ENCODE results near the gene DDB1.
A peak's percentile ranks its signal among the peaks of the same experiment; 100 is the strongest.

The DDB1 gene

DNA sequence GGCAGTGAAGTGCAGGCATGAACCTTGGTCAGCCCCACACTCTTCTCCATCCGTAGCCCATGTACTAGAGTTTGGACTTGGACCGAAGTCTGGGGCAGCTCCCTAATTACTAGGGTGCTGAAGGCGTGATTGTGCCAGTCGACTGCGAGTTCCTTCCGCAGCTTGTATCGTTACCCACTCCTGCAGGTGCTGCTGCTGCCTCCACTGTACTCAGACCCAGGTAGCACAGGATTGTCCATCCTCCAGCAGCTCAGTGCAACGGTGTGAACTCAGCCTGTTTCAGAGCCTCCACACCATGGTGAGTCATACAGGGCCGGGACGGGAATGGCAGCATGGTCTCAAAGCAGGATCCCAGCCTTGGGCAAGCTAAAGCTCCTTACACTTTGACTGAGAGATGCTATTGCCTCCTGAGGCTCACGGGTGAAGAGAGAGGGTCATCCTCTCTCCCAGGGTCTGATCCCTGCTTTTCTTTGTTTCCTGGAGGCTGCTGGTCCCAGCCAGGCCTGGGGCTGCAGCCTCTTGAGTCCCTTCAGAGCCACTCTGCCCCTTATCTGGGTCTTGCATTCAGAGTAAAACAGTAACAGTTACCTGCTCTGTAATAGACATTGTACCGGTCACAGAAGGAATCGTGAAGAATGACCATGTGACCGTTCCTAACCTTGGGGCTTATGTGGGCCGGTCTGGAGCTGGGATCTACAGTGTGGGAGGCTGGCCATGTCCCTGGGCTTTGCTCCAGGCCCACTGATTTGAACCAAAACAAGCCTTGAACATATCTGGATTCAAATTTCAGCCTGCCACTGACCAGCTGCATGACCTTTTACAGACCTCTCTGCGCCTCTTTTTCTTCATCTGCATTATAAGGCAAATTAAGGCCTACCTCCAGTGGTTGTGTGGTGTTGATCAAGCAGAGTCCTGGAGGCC lies 1.8 kb upstream of the DDB1 start:
- no peak for DNase-seq

DNA sequence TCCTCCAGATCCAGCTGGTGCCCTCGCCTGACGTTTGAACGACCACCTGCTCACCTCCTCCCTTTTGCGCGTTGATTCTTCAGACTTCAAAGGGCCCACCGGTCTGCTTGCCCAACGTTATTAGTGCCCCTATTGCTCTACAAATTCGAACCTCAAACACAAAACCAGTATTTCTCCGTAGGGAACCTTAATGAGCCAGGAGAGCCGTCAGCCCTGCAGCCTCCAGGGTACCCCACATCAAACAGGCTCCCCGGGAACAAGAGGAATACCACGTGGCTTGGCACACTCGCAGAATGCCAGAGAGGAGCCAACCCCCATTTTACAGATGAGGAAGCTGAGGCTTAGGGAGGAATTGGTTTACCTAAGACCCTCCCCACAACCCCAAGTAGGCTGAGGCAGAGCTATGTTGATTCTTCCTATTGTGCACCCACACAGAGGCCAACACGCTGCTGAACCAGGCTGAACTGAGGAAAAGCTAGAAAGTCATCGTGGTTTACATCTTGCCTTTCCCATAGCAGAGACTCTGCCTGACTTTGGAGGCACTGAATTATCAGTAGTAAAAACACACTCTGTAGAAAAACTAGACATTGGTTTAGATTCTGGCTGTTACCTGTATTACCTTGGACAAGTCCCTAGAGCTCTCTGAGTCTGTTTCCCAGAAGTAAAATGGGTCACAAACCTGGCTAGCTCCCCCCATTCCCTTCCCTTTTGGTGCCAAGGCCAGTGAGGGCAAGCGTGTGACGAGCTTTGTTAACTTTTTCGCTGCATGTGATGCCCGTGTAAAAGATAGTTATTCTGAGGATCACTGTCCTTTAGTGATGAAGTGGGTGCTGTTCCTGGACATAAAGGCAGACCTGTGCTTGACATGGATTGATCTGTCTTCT lies 887 bp upstream of the DDB1 start:
- no peak for DNase-seq

GRCh38 chr11:61332281-61332796 lies 566 bp downstream of the DDB1 start:
- DNase-seq, result no peak

- DNase-seq, result no peak
These were observed 1.3 kb downstream of the DDB1 start for GRCh38 chr11:61331651-61332050.

DNA sequence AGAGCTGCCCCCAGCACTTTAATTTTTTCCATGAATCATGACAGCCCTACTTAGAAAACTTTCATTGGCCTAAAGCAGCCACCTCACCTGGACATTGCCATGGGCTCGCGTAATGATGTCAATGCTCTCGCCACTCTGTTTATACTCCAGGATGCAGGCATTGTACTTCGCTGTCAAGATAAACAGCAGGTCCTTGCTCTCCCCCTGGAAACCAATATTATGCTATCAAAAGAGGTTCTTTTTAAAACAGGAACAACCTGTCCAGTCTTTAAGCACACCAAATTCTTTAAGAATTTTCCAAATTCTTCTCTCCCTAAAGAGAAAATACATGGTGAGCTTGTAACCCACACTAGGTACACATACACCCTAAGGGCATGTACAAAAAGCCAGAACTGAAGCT lies 3.0 kb downstream of the DDB1 start:
- no peak for DNase-seq

GRCh38 chr11:61328351-61328750 lies 4.6 kb downstream of the DDB1 start:
- DNase-seq, result no peak

- no peak for DNase-seq
These were observed 5.2 kb downstream of the DDB1 start for GRCh38 chr11:61327669-61328071.

GRCh38 chr11:61325649-61326414 lies 7.1 kb downstream of the DDB1 start:
- DNase-seq, result no peak

DNA sequence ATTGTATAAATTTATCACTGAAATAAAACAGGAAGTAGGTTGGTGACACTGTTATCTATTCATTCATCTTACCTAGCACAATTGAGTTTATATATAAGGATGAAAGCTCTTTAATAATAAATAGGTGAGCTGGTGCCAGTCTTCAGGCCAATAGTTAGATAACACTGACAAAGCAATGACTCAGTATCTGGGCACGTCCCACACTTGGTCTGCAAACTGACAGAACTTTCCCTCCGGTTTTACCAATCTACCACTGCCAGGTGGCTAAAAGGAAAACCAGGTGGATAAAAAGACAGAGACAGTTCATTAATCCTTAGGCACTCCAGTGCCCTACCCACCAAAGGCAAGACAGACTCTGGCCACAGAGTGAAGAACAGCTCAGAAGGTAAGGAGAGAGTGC lies 17.6 kb downstream of the DDB1 start:
- no peak for DNase-seq

GRCh38 chr11:61310749-61311148 lies 22.2 kb downstream of the DDB1 start:
- no peak for DNase-seq

- DNase-seq, result no peak
These were observed 23.2 kb downstream of the DDB1 start for GRCh38 chr11:61309739-61310138.

GRCh38 chr11:61309141-61309540 lies 23.8 kb downstream of the DDB1 start:
- no peak for DNase-seq

- no peak for DNase-seq
These were observed 25.6 kb downstream of the DDB1 start for GRCh38 chr11:61307354-61307753.

GRCh38 chr11:61306221-61306620 lies 26.7 kb downstream of the DDB1 start:
- no peak for DNase-seq

DNA sequence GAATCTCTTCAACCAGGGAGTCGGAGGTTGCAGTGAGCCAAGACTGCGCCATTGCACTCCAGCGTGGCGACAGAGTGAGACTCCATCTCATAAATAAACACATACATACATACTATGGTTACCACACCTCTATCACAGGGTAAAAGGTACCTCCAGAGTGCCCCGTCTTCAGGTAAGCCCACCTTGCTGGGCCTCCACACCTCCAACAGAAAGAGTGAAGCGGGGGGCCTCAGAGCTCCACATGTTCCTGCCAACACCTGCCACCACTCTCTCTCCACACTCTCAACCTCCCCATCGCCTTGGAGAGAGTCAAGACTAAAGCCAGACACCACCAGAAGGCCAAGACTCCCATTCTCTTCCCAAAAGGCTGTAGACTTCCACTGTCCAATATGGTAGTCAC lies 27.5 kb downstream of the DDB1 start:
- no peak for DNase-seq

DNA sequence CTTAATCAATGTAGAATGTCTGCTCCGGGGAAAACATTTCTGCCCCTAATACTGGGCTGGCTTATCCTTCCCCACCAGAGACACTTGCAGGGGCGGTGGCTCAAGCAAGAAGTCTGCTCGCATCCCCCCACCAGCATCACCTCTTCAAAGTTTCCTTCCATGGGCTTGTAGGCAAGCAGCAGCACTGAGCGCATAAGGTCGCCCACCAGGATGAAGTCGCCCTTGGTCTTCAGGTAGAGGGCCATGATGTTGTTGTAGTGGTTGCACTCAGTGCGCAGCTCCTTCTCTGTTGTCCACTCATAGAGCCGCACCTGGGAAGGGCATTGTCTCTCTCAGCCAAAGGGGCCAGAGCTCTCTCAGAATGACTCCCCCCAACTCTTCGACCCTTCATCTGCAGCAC lies 29.2 kb downstream of the DDB1 start:
- no peak for DNase-seq

- no peak for DNase-seq
These were observed 30.4 kb downstream of the DDB1 start for GRCh38 chr11:61302550-61302949.

- no peak for DNase-seq
These were observed 34.2 kb downstream of the DDB1 start for GRCh38 chr11:61298663-61299244.

DNA sequence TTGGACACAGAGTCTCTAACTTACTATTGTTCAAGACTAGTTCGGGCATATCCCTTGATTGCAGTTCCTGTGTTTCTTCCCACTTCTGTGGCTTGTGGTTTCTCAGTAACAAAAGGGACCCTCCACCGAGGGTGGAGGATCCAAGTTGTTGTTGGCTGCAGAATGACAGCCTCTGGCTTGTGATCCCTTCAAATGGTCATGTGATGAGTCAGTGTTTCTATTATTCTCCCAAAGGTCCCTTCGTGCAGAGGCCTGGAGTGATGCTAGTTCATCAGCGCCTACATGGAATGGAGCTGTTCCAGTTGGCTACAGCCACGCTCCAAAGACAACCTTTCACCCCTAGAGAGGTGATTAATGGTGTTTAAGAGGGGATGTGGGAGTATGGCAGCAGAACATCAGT lies 35.2 kb downstream of the DDB1 start:
- DNase-seq, result peak; percentile 56

GRCh38 chr11:61297341-61297740 lies 35.6 kb downstream of the DDB1 start:
- no peak for DNase-seq

DNA sequence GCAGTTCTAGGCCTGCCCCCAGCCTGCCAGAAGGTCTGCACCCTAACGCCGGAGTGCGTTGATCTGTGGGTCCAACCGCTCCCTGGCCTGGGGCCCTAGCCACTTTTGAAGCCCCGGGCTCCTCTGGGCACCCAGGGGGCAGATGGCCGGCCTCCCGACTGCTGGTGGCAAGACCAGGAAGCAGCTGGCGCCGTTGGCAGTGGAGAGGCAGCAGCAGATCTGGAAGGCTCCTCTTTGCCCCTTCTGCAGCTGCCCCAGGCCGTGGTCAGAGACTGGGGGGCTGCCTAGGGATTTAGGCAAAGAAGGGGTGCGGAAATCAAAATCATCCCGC lies 37.3 kb downstream of the DDB1 start:
- DNase-seq, result no peak

DNA sequence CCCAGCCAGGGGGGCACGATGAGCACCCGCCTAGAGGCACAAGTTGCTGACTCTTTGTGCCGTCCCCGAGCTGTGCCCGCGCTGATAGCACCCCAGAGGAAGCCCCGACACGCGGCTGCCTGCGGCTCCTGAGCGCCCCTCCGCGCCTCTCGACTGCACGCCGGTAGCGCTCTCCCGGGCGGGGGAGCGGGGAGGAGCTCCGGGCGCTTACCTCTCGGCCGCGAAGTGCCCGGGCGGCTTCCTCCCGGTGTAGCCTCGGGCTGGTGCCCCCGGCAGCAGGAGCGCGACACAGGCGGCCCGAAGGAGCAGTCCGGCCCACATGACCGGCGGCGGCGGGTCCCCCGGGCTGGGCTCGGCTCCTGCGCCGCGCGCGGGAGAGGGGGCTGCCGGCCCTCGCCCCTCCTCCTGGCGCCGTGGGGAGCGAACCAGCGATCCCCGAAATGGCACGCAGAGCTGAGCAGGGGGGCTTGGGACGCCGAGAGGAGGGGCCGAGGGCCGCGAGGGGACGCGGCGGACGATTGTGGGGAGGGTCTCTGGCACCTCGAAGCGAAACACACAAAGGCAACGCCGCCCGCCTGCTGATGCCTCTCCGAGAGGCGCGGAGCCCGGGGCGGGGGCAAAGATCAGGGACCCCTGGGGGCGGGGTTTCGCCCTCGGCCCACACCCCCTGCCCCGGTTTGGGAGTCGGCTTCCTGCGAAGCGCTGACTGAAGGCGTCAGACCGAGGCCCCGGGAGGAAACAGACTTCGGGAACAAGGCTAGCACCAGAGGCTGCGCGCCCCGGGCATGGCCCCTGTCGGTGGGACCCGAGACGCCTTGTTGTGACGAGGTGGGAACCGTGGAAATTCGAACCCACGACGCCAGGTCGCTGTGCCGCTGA lies 37.9 kb downstream of the DDB1 start, which contains the start of gene VWCE:
VWCE (minus strand) TSS at position 600 of the 879 bp plus-strand sequence; CDS start at position 321, 279 bp downstream.
- peak; percentile 22 for DNase-seq
